GM21717 (cell line): ENCODE results near the gene WBP2.

Experiments used
- ATAC-seq: cut with Tn5 transposase; IDR thresholded peaks from one replicate; pipeline ENCODE4 v1.9.1; 2021; ENCODE audit warnings: mild to moderate bottlenecking, moderate library complexity; ENCODE audit not compliant: unreplicated experiment

Gene WBP2

GRCh38 chr17:75830164-75831031, 24.7 kb downstream of the WBP2 start:
- no peak for ATAC-seq

GRCh38 chr17:75829747-75830146, 25.4 kb downstream of the WBP2 start:
- ATAC-seq: no peak

GRCh38 chr17:75828741-75829140, 26.4 kb downstream of the WBP2 start:
- no peak for ATAC-seq

GRCh38 chr17:75828076-75828400, 27.1 kb downstream of the WBP2 start:
- ATAC-seq: no peak

- no peak for ATAC-seq
Measured at GRCh38 chr17:75827308-75828075, 27.6 kb downstream of the WBP2 start.

GRCh38 chr17:75826561-75827307, 28.4 kb downstream of the WBP2 start:
- no peak for ATAC-seq

- ATAC-seq: no peak
Measured at GRCh38 chr17:75825748-75826370, 29.3 kb downstream of the WBP2 start.

- ATAC-seq: no peak
Measured at GRCh38 chr17:75825149-75825552, 30.0 kb downstream of the WBP2 start.

- ATAC-seq: no peak
Measured at GRCh38 chr17:75824666-75825065, 30.5 kb downstream of the WBP2 start.

- no peak for ATAC-seq
Measured at GRCh38 chr17:75824050-75824552, 31.0 kb downstream of the WBP2 start.

GRCh38 chr17:75823257-75824041, 31.7 kb downstream of the WBP2 start:
- ATAC-seq: no peak

GRCh38 chr17:75822800-75823166, 32.4 kb downstream of the WBP2 start:
- no peak for ATAC-seq

GRCh38 chr17:75822119-75822799, 32.9 kb downstream of the WBP2 start:
- ATAC-seq: no peak

GRCh38 chr17:75821552-75821951, 33.6 kb downstream of the WBP2 start:
- no peak for ATAC-seq

GRCh38 chr17:75820094-75821080, 34.7 kb downstream of the WBP2 start:
- no peak for ATAC-seq

GRCh38 chr17:75819678-75820077, 35.5 kb downstream of the WBP2 start:
- no peak for ATAC-seq

GRCh38 chr17:75819116-75819515, 36.0 kb downstream of the WBP2 start:
- ATAC-seq: no peak

- no peak for ATAC-seq
Measured at GRCh38 chr17:75818326-75818885, 36.7 kb downstream of the WBP2 start.
